ENCODE measurements around the gene WFDC2. TPM values are rescaled to one million over a fixed set of nuclear protein-coding genes. Genes with fewer than 3 reads are reported as not detected.

Gene WFDC2, protein sequence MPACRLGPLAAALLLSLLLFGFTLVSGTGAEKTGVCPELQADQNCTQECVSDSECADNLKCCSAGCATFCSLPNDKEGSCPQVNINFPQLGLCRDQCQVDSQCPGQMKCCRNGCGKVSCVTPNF
- not detected in 5 replicates for total RNA-seq (2022; extraction: Qiagen RNA extraction)

DNA sequence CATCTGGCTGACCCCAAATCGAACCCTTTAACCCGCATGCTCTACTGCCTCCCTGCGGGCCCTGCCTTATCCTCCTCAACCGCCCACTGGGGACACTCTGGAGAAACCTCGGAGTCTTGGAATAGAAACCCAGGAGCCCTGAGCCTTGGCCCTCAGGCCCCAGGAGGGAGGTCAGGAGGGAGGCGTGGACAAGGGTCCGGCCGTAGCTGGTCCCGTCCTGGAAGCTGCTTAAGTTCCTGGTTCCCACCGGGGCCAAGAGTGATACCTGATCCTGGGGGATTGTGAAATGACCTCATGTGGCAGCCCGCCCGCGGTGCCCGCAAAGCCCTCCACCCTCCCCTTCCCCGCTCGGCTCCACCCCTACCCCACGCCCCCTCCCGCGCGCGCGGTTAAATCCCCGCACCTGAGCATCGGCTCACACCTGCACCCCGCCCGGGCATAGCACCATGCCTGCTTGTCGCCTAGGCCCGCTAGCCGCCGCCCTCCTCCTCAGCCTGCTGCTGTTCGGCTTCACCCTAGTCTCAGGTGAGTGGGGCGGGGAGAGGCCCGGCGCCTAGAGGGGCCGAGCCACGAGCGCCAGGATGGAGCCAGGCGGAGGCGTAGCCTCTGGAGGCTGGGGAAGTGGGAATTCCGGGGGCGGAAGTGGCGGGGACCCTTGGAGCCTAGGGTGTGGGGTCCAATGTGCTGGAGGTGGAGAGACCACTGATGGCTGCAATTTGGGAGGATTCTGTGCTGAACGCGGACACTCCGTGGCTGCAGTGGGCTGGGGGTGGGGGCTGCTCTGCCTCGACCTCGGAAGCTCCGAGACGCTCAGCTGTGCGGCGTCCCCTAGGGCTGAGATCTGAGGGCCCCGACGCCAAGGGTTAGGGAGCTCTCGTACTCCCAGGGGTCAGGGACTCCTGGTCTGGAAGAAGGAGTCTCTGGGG is at the start of gene WFDC2:
WFDC2 (plus strand) TSS at position 418 of the 926 bp plus-strand sequence; CDS start at position 447, 29 bp downstream.

GRCh38 chr20:45515147-45515913 is 45.8 kb downstream of the WFDC2 start, which contains the start of gene SPINT3:
SPINT3 (minus strand) TSS chr20:45515622; CDS start chr20:45515608, 14 bp downstream.

Other genes starting within 250 kb of the WFDC2 start
- not detected in 5 replicates for gene SEMG2, start 248.4 kb upstream of the WFDC2 start, total RNA-seq (2022; extraction: Qiagen RNA extraction)
- gene SLPI, start 215.2 kb upstream of the WFDC2 start, total RNA-seq (2022; extraction: Qiagen RNA extraction): 7.2 to 15.2 TPM (median 11.4 TPM) in 5 replicates
- gene RBPJL, start 162.9 kb upstream of the WFDC2 start, total RNA-seq (2022; extraction: Qiagen RNA extraction): not detected in 5 replicates
- gene MATN4, start 161.5 kb upstream of the WFDC2 start, total RNA-seq (2022; extraction: Qiagen RNA extraction): 0.09 to 0.26 TPM (median 0.15 TPM) in 4 of 5 replicates, not detected in the other
- 102 to 115 TPM (median 106 TPM) in 5 replicates for gene SDC4, start 121.3 kb upstream of the WFDC2 start, total RNA-seq (2022; extraction: Qiagen RNA extraction)
- 22.2 to 33.8 TPM (median 31.0 TPM) in 5 replicates for gene SYS1, start 106.6 kb upstream of the WFDC2 start, total RNA-seq (2022; extraction: Qiagen RNA extraction)
- not detected in 5 replicates for gene TP53TG5, start 91.4 kb upstream of the WFDC2 start, total RNA-seq (2022; extraction: Qiagen RNA extraction)
- 26.1 to 30.6 TPM (median 27.3 TPM) in 5 replicates for gene DBNDD2, start 61.5 kb upstream of the WFDC2 start, total RNA-seq (2022; extraction: Qiagen RNA extraction)
- 94.5 to 103 TPM (median 96.9 TPM) in 5 replicates for gene PIGT, start 53.6 kb upstream of the WFDC2 start, total RNA-seq (2022; extraction: Qiagen RNA extraction)
- not detected in 5 replicates for gene SPINT3, start 45.9 kb downstream of the WFDC2 start, total RNA-seq (2022; extraction: Qiagen RNA extraction)
- gene WFDC6, start 69.7 kb downstream of the WFDC2 start, total RNA-seq (2022; extraction: Qiagen RNA extraction): not detected in 5 replicates
- gene EPPIN, start 77.6 kb downstream of the WFDC2 start, total RNA-seq (2022; extraction: Qiagen RNA extraction): not detected in 5 replicates
- not detected in 5 replicates for gene WFDC8, start 109.5 kb downstream of the WFDC2 start, total RNA-seq (2022; extraction: Qiagen RNA extraction)
- gene WFDC10A, start 160.0 kb downstream of the WFDC2 start, total RNA-seq (2022; extraction: Qiagen RNA extraction): not detected in 5 replicates
- not detected in 5 replicates for gene WFDC9, start 161.5 kb downstream of the WFDC2 start, total RNA-seq (2022; extraction: Qiagen RNA extraction)
- not detected in 5 replicates for gene WFDC11, start 200.5 kb downstream of the WFDC2 start, total RNA-seq (2022; extraction: Qiagen RNA extraction)
- gene WFDC13, start 232.3 kb downstream of the WFDC2 start, total RNA-seq (2022; extraction: Qiagen RNA extraction): not detected in 5 replicates
- not detected in 5 replicates for gene WFDC10B, start 235.3 kb downstream of the WFDC2 start, total RNA-seq (2022; extraction: Qiagen RNA extraction)

Measured in A549 treated with Mapracorat at 1 μM for 4 hours (cell line).